ENCODE data around the gene C2CD2L. TPM values are rescaled to one million over a fixed set of nuclear protein-coding genes. Genes with fewer than 3 reads are reported as not detected.
"Not testable (repeated sequence)": the region's sequence is repeated elsewhere in the genome, so short reads cannot be mapped to it uniquely, and the experiment has no call there.

C2CD2L gene
- total RNA-seq (2014; rRNA removed) (16.8 and 17.2 TPM in 2 replicates), Bru-seq, nascent RNA (percentile 70 among the genes with signal in this experiment), BruChase-seq, experiment 1, labeled RNA remaining after a 6-hour chase (percentile 89 among the genes with signal in this experiment), BruChase-seq, experiment 2, labeled RNA remaining after a 2-hour chase (percentile 84 among the genes with signal in this experiment)
- long read RNA-seq, full-length matches to known transcripts = 31 of 63 reads
- long read RNA-seq, partial matches to known transcripts = 14 of 63 reads
- long read RNA-seq, other reads (novel, unspliced or antisense) = 18 of 63 reads

DNA sequence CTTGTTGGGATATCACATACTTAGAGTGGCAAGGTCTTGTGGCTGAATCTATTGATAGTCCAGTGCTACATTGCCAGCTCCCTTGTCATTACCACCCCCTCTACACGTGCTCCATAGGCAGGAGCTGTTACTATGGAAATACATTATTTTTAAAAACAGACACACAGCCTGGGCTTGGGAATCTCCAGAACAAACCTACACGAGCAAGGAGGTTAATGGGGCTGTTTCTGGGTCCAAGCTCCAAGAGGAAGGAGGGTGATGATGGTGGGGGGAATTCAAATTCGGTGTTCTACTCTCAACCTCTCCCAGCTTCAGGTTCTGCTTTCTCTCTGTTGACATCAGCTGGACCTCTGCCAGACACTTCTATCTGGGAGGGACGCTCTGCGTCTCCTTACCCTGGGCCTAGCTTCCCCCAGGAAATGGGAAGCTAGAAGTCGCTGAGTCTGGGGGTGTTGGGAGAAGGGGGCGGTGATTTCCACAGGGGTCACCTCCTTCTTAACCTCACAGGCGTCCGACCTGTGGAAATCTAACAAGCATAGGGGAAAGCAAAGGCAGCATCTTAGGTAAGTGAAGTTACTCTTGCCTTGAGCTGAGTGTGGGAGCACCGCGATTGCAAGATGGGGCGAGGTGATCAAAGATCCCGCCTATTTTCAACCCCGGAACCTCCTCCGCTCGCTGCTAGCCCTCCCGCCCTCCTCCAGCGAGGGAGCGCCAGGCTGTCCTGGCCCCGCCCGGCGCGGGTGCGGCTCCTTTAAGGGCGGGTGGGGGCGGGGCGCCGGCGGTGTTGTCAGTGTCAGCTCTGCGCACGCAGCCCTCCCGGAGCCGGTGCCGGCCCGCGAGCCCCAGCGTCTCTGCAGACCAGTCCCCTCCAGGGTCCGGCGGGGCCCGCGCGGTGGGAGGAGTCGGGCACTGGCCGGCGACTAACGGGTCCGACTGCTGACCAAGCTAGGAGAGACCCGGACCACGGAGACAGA lies at the start of gene C2CD2L:
Gene C2CD2L, plus strand, starts transcription at position 781 of the 974 bp plus-strand sequence. CDS start 398 bp downstream, outside the sequence.
- Histone ChIP-seq H2AFZ (ENCODE audit: low read length) (peak within 1 kb of the TSS; percentile 89), H3K9me2 (replicated peaks; ENCODE audit: low read length) (no peaks in the 10 kb centered on the region), H3K79me2 (ENCODE audit: low read length) (peaks cover 37% of the 10 kb centered on the region), H3K36me3 (ENCODE audit: low read depth, low read length) (peaks cover 13% of the 10 kb centered on the region; the same call in 1 of the 2 replicates), H3K9me3 (ENCODE audit: low read length) (no peaks in the 10 kb centered on the region), H3K4me3 (ENCODE audit: low read length) (peak within 1 kb of the TSS; percentile 97), H3K27ac (ENCODE audit: low read length) (peak within 1 kb of the TSS; percentile 49), H3K9ac (ENCODE audit: low read length) (peak within 1 kb of the TSS; percentile 83), H3K4me1 (ENCODE audit: insufficient read depth, low read length) (peaks cover 29% of the 10 kb centered on the region), H3K4me2 (ENCODE audit: low read length) (peak within 1 kb of the TSS; percentile 98), H4K20me1 (ENCODE audit: low read length) (no peaks in the 10 kb centered on the region), H3K27me3 (ENCODE audit: low read length) (no peaks in the 10 kb centered on the region), H3F3A (ENCODE audit: low read length, unreplicated experiment) (no peaks in the 10 kb centered on the region)
- TF ChIP-seq EZH2phosphoT487 (IDR thresholded peaks at IDR 0.05; ENCODE audit: borderline replicate concordance, low read length) (no peak), EZH2 (IDR thresholded peaks at IDR 0.05; ENCODE audit: low read length, unreplicated experiment) (no peak), CTCF (conservative IDR thresholded peaks at IDR 0.05; ENCODE audit: low read depth, low read length) (no peak)
- ChIA-PET POLR2A (ENCODE audit: unreplicated experiment) (interaction anchor here (0.6 to 1.2 kb wide), 7 partner anchors 11 to 143 kb away, joined by 3 to 14 read pairs (median 7); partner anchors contain the start of genes HINFP and TRAPPC4), CTCF (interaction anchor here (0.5 to 1.0 kb wide), 2 partner anchors 11 to 59 kb away, joined by 3 to 4 read pairs; a partner anchor contains a TSS)
- peak; percentile 96 for DNase-seq
- TSS peak; percentile 75 for BruUV-seq (replicated peaks)
- intact Hi-C loops (cut with micrococcal nuclease) = no loop called here
- ATAC-seq = peak; percentile 77

GRCh38 chr11:119059128-119059527 lies 48.0 kb upstream of the C2CD2L start:
- H3K9me3 ChIP-seq (ENCODE audit: low read length); H2AFZ ChIP-seq (ENCODE audit: low read length); H3K9ac ChIP-seq (ENCODE audit: low read length); ATAC-seq; H3F3A ChIP-seq (ENCODE audit: low read length, unreplicated experiment); H3K4me3 ChIP-seq (ENCODE audit: low read length); H3K27ac ChIP-seq (ENCODE audit: low read length); POLR2A ChIA-PET (ENCODE audit: unreplicated experiment); BruUV-seq (replicated peaks); H3K9me2 ChIP-seq (replicated peaks; ENCODE audit: low read length); H3K27me3 ChIP-seq (ENCODE audit: low read length); CTCF ChIA-PET; H3K4me2 ChIP-seq (ENCODE audit: low read length); DNase-seq: not testable (repeated sequence)
- intact Hi-C loops (cut with micrococcal nuclease) = loop anchor here (5.0 kb wide), 1 partner anchor 42 kb away; the partner anchor contains the start of genes RPS25 and TRAPPC4
- Histone ChIP-seq H3K79me2 (ENCODE audit: low read length) (peaks cover 27% of the 10 kb centered on the region), H3K36me3 (ENCODE audit: low read depth, low read length) (peaks cover 12% of the 10 kb centered on the region), H3K4me1 (ENCODE audit: insufficient read depth, low read length) (peaks cover 20% of the 10 kb centered on the region), H4K20me1 (ENCODE audit: low read length) (0 out of 2 replicates have a peak, but pooled peaks cover 10% of the 10 kb centered on the region)

GRCh38 chr11:119061256-119061655 lies 45.9 kb upstream of the C2CD2L start:
- H2AFZ ChIP-seq (ENCODE audit: low read length) = no peak overlapping the region
- DNase-seq = no peak
- H3F3A ChIP-seq (ENCODE audit: low read length, unreplicated experiment) = no peaks in the 10 kb centered on the region
- no peaks in the 10 kb centered on the region for H3K36me3 ChIP-seq (ENCODE audit: low read depth, low read length)
- intact Hi-C loops (cut with micrococcal nuclease) = no loop called here
- no peaks in the 10 kb centered on the region for H3K9me3 ChIP-seq (ENCODE audit: low read length)
- no peak overlapping the region for H3K4me2 ChIP-seq (ENCODE audit: low read length)
- 0 out of 2 replicates have a peak, but pooled peaks cover under 1% of the 10 kb centered on the region for H4K20me1 ChIP-seq (ENCODE audit: low read length)
- peaks cover 17% of the 10 kb centered on the region for H3K79me2 ChIP-seq (ENCODE audit: low read length)
- ChIA-PET CTCF (no interaction called here), POLR2A (ENCODE audit: unreplicated experiment) (no interaction called here)
- no TSS peak for BruUV-seq (replicated peaks)
- H3K27ac ChIP-seq (ENCODE audit: low read length) = no peak overlapping the region
- no peak for ATAC-seq
- H3K9ac ChIP-seq (ENCODE audit: low read length) = no peak overlapping the region
- H3K9me2 ChIP-seq (replicated peaks; ENCODE audit: low read length) = no peaks in the 10 kb centered on the region
- H3K4me1 ChIP-seq (ENCODE audit: insufficient read depth, low read length) = peaks cover 12% of the 10 kb centered on the region; the same call in 1 of the 2 replicates
- no peak overlapping the region for H3K4me3 ChIP-seq (ENCODE audit: low read length)
- H3K27me3 ChIP-seq (ENCODE audit: low read length) = no peaks in the 10 kb centered on the region
- TF ChIP-seq CTCF (conservative IDR thresholded peaks at IDR 0.05; ENCODE audit: low read depth, low read length) = no peak
- no peak for TF ChIP-seq EZH2phosphoT487 (IDR thresholded peaks at IDR 0.05; ENCODE audit: borderline replicate concordance, low read length)
- no peak for TF ChIP-seq EZH2 (IDR thresholded peaks at IDR 0.05; ENCODE audit: low read length, unreplicated experiment)

Data from PC-3 (cell line).